Endothelial cell of umbilical vein (primary cell): ENCODE data around the gene TAF5L. TPM values are rescaled to one million over a fixed set of nuclear protein-coding genes. Genes with fewer than 3 reads are reported as not detected.

Source experiments
- BruUV-seq: library from RNA; stranded (reverse); fragments of 400-500 nt; replicated peaks from 2 replicates; lab custom pipeline; 2021; lab: Mats Ljungman, UMichigan
- CTCF ChIA-PET: fragments of 300-600, 350-600 bp; sonication (Branson Sonifier 250); formaldehyde crosslinking; loops from one replicate; lab custom pipeline; 2021; ENCODE audit warnings: antibody characterized with exemption, inconsistent platforms; lab: Charles Lee
- POLR2A ChIA-PET: fragments of 300-600, 350-600 bp; sonication (Branson Sonifier 250); formaldehyde crosslinking; loops from one replicate; lab custom pipeline; 2021; ENCODE audit warnings: antibody characterized with exemption, inconsistent platforms; lab: Charles Lee
- DNase-seq: peaks from one replicate; pipeline ENCODE4 v3.0.0-alpha.2; 2011; ENCODE audit warnings: low read depth, low spot score
- FAIRE-seq: peaks from 2 replicates; lab custom pipeline; 2011; peaks lifted over from hg19 to GRCh38; lab: Jason Lieb, UNC
- H2AFZ ChIP-seq: 2 replicates; pipeline ENCODE4 v1.6.0; 2012; ENCODE audit warnings: low read depth, low read length, control low read depth, inconsistent platforms
- H3K27ac ChIP-seq: 2 replicates; pipeline ENCODE4 v1.5.1; 2011; ENCODE audit warnings: low read depth, mild to moderate bottlenecking, control low read depth, low read length, moderate library complexity; ENCODE audit not compliant: insufficient read depth
- H3K27me3 ChIP-seq, 2 experiments: 2 replicates each; pipeline versions ENCODE4 v1.6.0 to v1.6.1; 2011; ENCODE audit warnings: low read length in 2 of 2, mixed read lengths in 1 of 2; ENCODE audit not compliant: control insufficient read depth in 2 of 2, insufficient read depth in 2 of 2
- H3K36me3 ChIP-seq, 2 experiments: 2 replicates in 1 of 2; 3 replicates in 1 of 2; pipeline ENCODE4 v1.5.1; 2011; ENCODE audit warnings: low read length in 2 of 2, mild to moderate bottlenecking in 1 of 2, moderate library complexity in 1 of 2; ENCODE audit not compliant: control insufficient read depth in 2 of 2, insufficient read depth in 2 of 2; ENCODE audit errors: extremely low read depth in 1 of 2
- H3K4me1 ChIP-seq: 3 replicates; pipeline ENCODE4 v1.5.1; 2011; ENCODE audit warnings: mild to moderate bottlenecking, low read length; ENCODE audit not compliant: control insufficient read depth, insufficient read depth; ENCODE audit errors: extremely low read depth
- H3K4me2 ChIP-seq: 2 replicates; pipeline ENCODE4 v1.6.1; 2011; ENCODE audit warnings: low read length, control low read depth, mixed read lengths; ENCODE audit not compliant: insufficient read depth
- H3K4me3 ChIP-seq, 3 experiments: fragments of 200-600 bp in 1 of 3; sonication (generic), shearing (Covaris generic) in 1 of 3; replicated peaks in 1 of 3; 2 replicates each; pipeline ENCODE4 v1.5.1; 2011 to 2016; ENCODE audit warnings: control low read depth in 3 of 3, low read length in 3 of 3, mild to moderate bottlenecking in 2 of 3, inconsistent platforms in 1 of 3, low read depth in 1 of 3, moderate library complexity in 1 of 3; ENCODE audit not compliant: insufficient read depth in 1 of 3
- H3K79me2 ChIP-seq: 2 replicates; pipeline ENCODE4 v1.6.0; 2012; ENCODE audit warnings: low read length, inconsistent platforms; ENCODE audit not compliant: control insufficient read depth, insufficient read depth
- H3K9ac ChIP-seq: replicated peaks from 2 replicates; pipeline ENCODE3; 2011; ENCODE audit warnings: low read length, control low read depth; ENCODE audit not compliant: insufficient read depth; ENCODE audit errors: extremely low read depth
- H3K9me1 ChIP-seq: replicated peaks from 3 replicates; pipeline ENCODE4 v1.6.0; 2011; ENCODE audit warnings: mild to moderate bottlenecking, low read length; ENCODE audit not compliant: control insufficient read depth, insufficient read depth; ENCODE audit errors: extremely low read depth
- H3K9me3 ChIP-seq: replicated peaks from 2 replicates; pipeline ENCODE4 v1.5.1; 2012; ENCODE audit warnings: low read length, inconsistent platforms; ENCODE audit not compliant: control insufficient read depth, insufficient read depth
- H4K20me1 ChIP-seq: replicated peaks from 2 replicates; pipeline ENCODE3; 2011; ENCODE audit warnings: mild to moderate bottlenecking, low read length; ENCODE audit not compliant: control insufficient read depth, insufficient read depth; ENCODE audit errors: extremely low read depth
- CTCF ChIP-seq, 2 donors: IDR thresholded peaks; 1 replicate in 1 of 2; 2 replicates in 1 of 2; pipeline ENCODE4 v1.5.1; 2011; ENCODE audit warnings: low read length in 2 of 2, mild to moderate bottlenecking in 2 of 2, moderate library complexity in 2 of 2, control low read depth in 1 of 2, inconsistent platforms in 1 of 2, low read depth in 1 of 2; ENCODE audit not compliant: insufficient read depth in 1 of 2; ENCODE audit errors: extremely low read depth in 1 of 2
- EZH2 ChIP-seq: IDR thresholded peaks from 2 replicates; pipeline ENCODE4 v1.6.1; 2012; ENCODE audit warnings: borderline replicate concordance, low read depth, mild to moderate bottlenecking, moderate library complexity, low read length, inconsistent platforms; ENCODE audit not compliant: severe bottlenecking
- FOS ChIP-seq: IDR thresholded peaks from 2 replicates; pipeline ENCODE4 v1.6.1; 2011; ENCODE audit warnings: mild to moderate bottlenecking, low read length, moderate library complexity, borderline replicate concordance; ENCODE audit not compliant: insufficient read depth
- GATA2 ChIP-seq: IDR thresholded peaks from 2 replicates; pipeline ENCODE4 v1.7.0; 2011; ENCODE audit warnings: low read depth, mild to moderate bottlenecking, moderate library complexity, mixed read lengths, low read length; ENCODE audit not compliant: insufficient read length, insufficient read depth
- JUN ChIP-seq: IDR thresholded peaks from 2 replicates; pipeline ENCODE4 v1.6.1; 2011; ENCODE audit warnings: borderline replicate concordance, low read depth; ENCODE audit not compliant: insufficient read length, insufficient read depth
- MAX ChIP-seq: IDR thresholded peaks from 2 replicates; pipeline ENCODE4 v1.6.1; 2011; ENCODE audit not compliant: insufficient read depth, insufficient read length
- MYC ChIP-seq: IDR thresholded peaks from one replicate; pipeline ENCODE4 v1.6.1; 2011; ENCODE audit warnings: mild to moderate bottlenecking, low read depth, low read length
- POLR2A ChIP-seq: IDR thresholded peaks from 2 replicates; pipeline ENCODE4 v1.6.1; 2012; ENCODE audit warnings: low read depth, mild to moderate bottlenecking, control low read depth, low read length
- POLR2AphosphoS5 ChIP-seq: IDR thresholded peaks from 2 replicates; pipeline ENCODE4 v1.6.1; 2012; ENCODE audit warnings: low read depth, mild to moderate bottlenecking, control low read depth, low read length, moderate library complexity; ENCODE audit not compliant: insufficient read depth
- dilution Hi-C: fragments of 300-500 bp; cut with MboI; formaldehyde crosslinking; loops from one replicate; pipeline ENCODE4 v1.15.0; 2019; ENCODE audit warnings: low sequenced_read_pairs; ENCODE audit not compliant: extremely low pct_ligation_motif_present
- intact Hi-C: fragments of 100-400 bp; cut with micrococcal nuclease; formaldehyde crosslinking; loops from one replicate; pipeline ENCODE4 v1.10.0; 2022
- polyA plus RNA-seq, 4 experiments: library from polyadenylated mRNA; depleted of rRNA in 3 of 4; stranded (reverse) in 3 of 4; unstranded in 1 of 4; fragments of >200 nt; gene quantifications; 2 replicates each; pipeline versions ENCODE4 v1.2.1 to v1.2.3, GENCODE V29; 2011 to 2012; ENCODE audit warnings: missing spikeins in 1 of 4
- total RNA-seq: library from RNA; stranded (reverse); gene quantifications from 2 replicates; pipeline ENCODE4 v1.2.3, GENCODE V29; 2021

Gene TAF5L
- total and polyA plus RNA-seq, 2 donors (not counting 3 experiments of a cell fraction or from before 2014, with no cell fraction given) = 21.1 to 24.8 TPM

- dilution Hi-C loops = no loop called here
- H3K79me2 ChIP-seq = no peaks in the 10 kb centered on the region
- H3K4me2 ChIP-seq = peak overlapping the region; percentile 75
- H3K9me1 ChIP-seq = no peaks in the 10 kb centered on the region
- CTCF ChIA-PET = interaction anchor here (1.8 kb wide), 1 partner anchor 550 kb away, joined by 7 read pairs; no protein-coding TSS in a partner anchor
- H3K4me3 ChIP-seq = no peak overlapping the region
- H2AFZ ChIP-seq = peak overlapping the region; percentile 47
- H3K27me3 ChIP-seq = no peaks in the 10 kb centered on the region
- peak; percentile 85 for DNase-seq
- intact Hi-C loops = loop anchor here (2.0 to 5.0 kb wide), 3 partner anchors 403 to 978 kb away; partner anchors contain the start of genes COG2 and GALNT2
- H3K36me3 ChIP-seq = peaks cover 0 to 2% of the 10 kb centered on the region in 2 experiments
- H3K9ac ChIP-seq = no peak overlapping the region
- no TSS peak for BruUV-seq
- POLR2A ChIA-PET = no interaction called here
- no peaks in the 10 kb centered on the region for H4K20me1 ChIP-seq
- H3K27ac ChIP-seq = peak overlapping the region; percentile 43
- TF ChIP-seq JUN (no peak), EZH2 (no peak), GATA2 (peak; percentile 41), POLR2AphosphoS5 (peak; percentile 63), MYC (no peak), FOS (peak; percentile 75)
- H3K9me3 ChIP-seq = no peaks in the 10 kb centered on the region
- H3K4me1 ChIP-seq = peaks cover 17% of the 10 kb centered on the region
- peak; percentile 93 for FAIRE-seq
Observed at GRCh38 chr1:229664133-229664689, 38.3 kb upstream of the TAF5L start.

- FAIRE-seq (no peak), DNase-seq (no peak)
- H3K9ac ChIP-seq = no peak overlapping the region
- no peaks in the 10 kb centered on the region for H3K79me2 ChIP-seq
- TF ChIP-seq CTCF (IDR thresholded peaks at IDR 0.05; ENCODE audit: extremely low read depth in 1 of 2, insufficient read depth in 1 of 2, low read depth in 1 of 2, low read length in 2 of 2) (no peak), POLR2A (no peak), EZH2 (no peak), MYC (no peak), JUN (no peak), FOS (no peak), POLR2AphosphoS5 (no peak), GATA2 (no peak), MAX (no peak)
- no peak overlapping the region for H3K27ac ChIP-seq
- no TSS peak for BruUV-seq
- H2AFZ ChIP-seq = no peak overlapping the region
- peaks cover 17% of the 10 kb centered on the region for H3K4me1 ChIP-seq
- intact Hi-C loops = loop anchor here (1.0 to 5.0 kb wide), 7 partner anchors 404 to 980 kb away; partner anchors contain the start of gene COG2
- no peak overlapping the region for H3K4me2 ChIP-seq
- POLR2A ChIA-PET = interaction anchor here (1.0 kb wide), 1 partner anchor 554 kb away, joined by 3 read pairs; no protein-coding TSS in a partner anchor
- no peaks in the 10 kb centered on the region for H3K9me1 ChIP-seq
- H3K36me3 ChIP-seq = peaks cover 0 to 2% of the 10 kb centered on the region in 2 experiments
- H4K20me1 ChIP-seq = no peaks in the 10 kb centered on the region
- dilution Hi-C loops = no loop called here
- no peak overlapping the region for H3K4me3 ChIP-seq
- H3K9me3 ChIP-seq = no peaks in the 10 kb centered on the region
- H3K27me3 ChIP-seq = no peaks in the 10 kb centered on the region
- CTCF ChIA-PET = interaction anchor here (0.7 to 3.8 kb wide), 29 partner anchors 11 to 765 kb away, joined by 3 to 51 read pairs (median 5); partner anchors contain the start of genes NUP133 and PGBD5
Observed at GRCh38 chr1:229661897-229662296, 36.0 kb upstream of the TAF5L start.
